GM12801 (cell line): ENCODE measurements around the gene PSMB3.

ENCODE experiments used
- TF ChIP-seq, protein P1 (sequence below): IDR thresholded peaks from one replicate; pipeline ENCODE4 v1.5.1; 2011; ENCODE audit warnings: control low read depth; ENCODE audit not compliant: insufficient read length; ENCODE audit errors: extremely low read depth

Gene PSMB3

GRCh38 chr17:38706505-38707216, 45.9 kb upstream of the PSMB3 start:
- TF ChIP-seq, protein P1, sequence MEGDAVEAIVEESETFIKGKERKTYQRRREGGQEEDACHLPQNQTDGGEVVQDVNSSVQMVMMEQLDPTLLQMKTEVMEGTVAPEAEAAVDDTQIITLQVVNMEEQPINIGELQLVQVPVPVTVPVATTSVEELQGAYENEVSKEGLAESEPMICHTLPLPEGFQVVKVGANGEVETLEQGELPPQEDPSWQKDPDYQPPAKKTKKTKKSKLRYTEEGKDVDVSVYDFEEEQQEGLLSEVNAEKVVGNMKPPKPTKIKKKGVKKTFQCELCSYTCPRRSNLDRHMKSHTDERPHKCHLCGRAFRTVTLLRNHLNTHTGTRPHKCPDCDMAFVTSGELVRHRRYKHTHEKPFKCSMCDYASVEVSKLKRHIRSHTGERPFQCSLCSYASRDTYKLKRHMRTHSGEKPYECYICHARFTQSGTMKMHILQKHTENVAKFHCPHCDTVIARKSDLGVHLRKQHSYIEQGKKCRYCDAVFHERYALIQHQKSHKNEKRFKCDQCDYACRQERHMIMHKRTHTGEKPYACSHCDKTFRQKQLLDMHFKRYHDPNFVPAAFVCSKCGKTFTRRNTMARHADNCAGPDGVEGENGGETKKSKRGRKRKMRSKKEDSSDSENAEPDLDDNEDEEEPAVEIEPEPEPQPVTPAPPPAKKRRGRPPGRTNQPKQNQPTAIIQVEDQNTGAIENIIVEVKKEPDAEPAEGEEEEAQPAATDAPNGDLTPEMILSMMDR = no peak

DNA sequence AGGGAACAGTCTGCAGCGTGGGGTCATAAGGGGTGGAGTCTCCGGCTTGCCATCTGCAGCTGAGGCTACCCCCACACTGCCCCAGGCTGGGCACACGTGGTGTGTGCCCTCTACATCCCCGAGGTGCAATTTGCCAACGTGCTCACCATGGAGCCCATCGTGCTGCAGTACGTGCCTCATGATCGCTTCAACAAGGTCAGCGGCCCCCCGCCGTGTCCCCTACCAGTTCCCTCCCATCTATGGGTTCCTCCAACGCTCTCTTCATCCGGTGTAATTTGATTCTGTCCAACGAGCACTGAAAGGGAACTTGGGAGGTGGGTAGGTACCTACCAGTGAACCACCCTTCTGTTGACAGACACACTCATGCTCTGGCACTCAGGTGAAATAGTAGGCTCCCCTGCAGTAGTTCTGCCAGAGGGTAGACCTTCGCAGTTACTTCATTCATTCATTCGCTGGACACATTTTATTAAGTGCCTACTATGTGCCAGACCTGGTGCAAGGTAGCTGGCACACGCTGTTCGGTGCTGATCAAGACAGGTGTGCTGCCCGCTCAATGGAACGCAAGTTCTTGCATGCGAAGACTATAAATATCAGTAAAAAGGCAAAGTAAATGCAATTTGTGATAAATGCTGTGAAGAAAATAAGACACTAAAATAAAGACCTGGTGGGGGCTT, 44.7 kb upstream of the PSMB3 start:
- TF ChIP-seq, protein P1 = no peak

GRCh38 chr17:38709104-38709820, 43.3 kb upstream of the PSMB3 start:
- TF ChIP-seq, protein P1 = no peak

- TF ChIP-seq, protein P1 = no peak
These were observed 42.5 kb upstream of the PSMB3 start for GRCh38 chr17:38709864-38710603.

- TF ChIP-seq, protein P1 = no peak
These were observed 42.0 kb upstream of the PSMB3 start for GRCh38 chr17:38710604-38710962.

GRCh38 chr17:38710985-38711384, 41.6 kb upstream of the PSMB3 start:
- TF ChIP-seq, protein P1 = no peak
